OCI-LY3 (cell line): ENCODE results near the gene HRAS.

Experiments used
- H2AFZ ChIP-seq: fragments of 200-600, 300-600 bp; shearing (Covaris generic); 2 replicates; pipeline ENCODE4 v1.6.0; 2014; ENCODE audit warnings: antibody characterized with exemption, low read depth, low read length
- H3K27ac ChIP-seq: fragments of 200-600, 300-600 bp; sonication (generic); 2 replicates; pipeline ENCODE4 v1.5.1; 2014; ENCODE audit warnings: mild to moderate bottlenecking, low read length, moderate library complexity, mixed read lengths
- H3K27me3 ChIP-seq: fragments of 200-600, 300-600 bp; sonication (generic); 2 replicates; pipeline ENCODE4 v1.6.1; 2014; ENCODE audit warnings: low read depth, low read length, mixed read lengths
- H3K36me3 ChIP-seq: fragments of 200-600, 300-600 bp; sonication (generic); replicated peaks from 2 replicates; pipeline ENCODE3; 2014; ENCODE audit warnings: low read depth, low read length, mixed read lengths
- H3K4me1 ChIP-seq: fragments of 300-600, 200-600 bp; sonication (generic); 2 replicates; pipeline ENCODE4 v1.6.1; 2014; ENCODE audit warnings: low read length, mixed read lengths
- H3K4me2 ChIP-seq: fragments of 200-600, 300-600 bp; sonication (generic); 2 replicates; pipeline ENCODE4 v1.6.1; 2014; ENCODE audit warnings: low read length, mixed read lengths
- H3K4me3 ChIP-seq: fragments of 300-600, 200-600 bp; sonication (generic); 2 replicates; pipeline ENCODE4 v1.5.1; 2014; ENCODE audit warnings: antibody characterized with exemption, mild to moderate bottlenecking, low read length, moderate library complexity
- H3K79me2 ChIP-seq: fragments of 300-600, 200-600 bp; shearing (Covaris generic); 2 replicates; pipeline ENCODE4 v1.6.1; 2014; ENCODE audit warnings: mild to moderate bottlenecking, low read length, mixed read lengths
- H3K9ac ChIP-seq: fragments of 300-600, 200-600 bp; shearing (Covaris generic); 2 replicates; pipeline ENCODE4 v1.6.0; 2014; ENCODE audit warnings: mild to moderate bottlenecking, low read length, moderate library complexity
- H3K9me3 ChIP-seq: fragments of 200-600, 300-600 bp; shearing (Covaris generic); 2 replicates; pipeline ENCODE4 v1.6.1; 2014; ENCODE audit warnings: low read length, mixed read lengths; ENCODE audit not compliant: insufficient read depth
- H4K20me1 ChIP-seq: fragments of 200-600, 300-600 bp; sonication (generic); 2 replicates; pipeline ENCODE4 v1.6.1; 2016; ENCODE audit warnings: low read length, mixed read lengths; ENCODE audit not compliant: insufficient read depth
- EZH2phosphoT487 ChIP-seq: fragments of 200-600 bp; shearing (Covaris generic); IDR thresholded peaks from 2 replicates; pipeline ENCODE4 v1.6.1; 2018; ENCODE audit warnings: antibody characterized with exemption, mixed run types, low read depth
- TF ChIP-seq, protein P1 (sequence below): fragments of 200-600, 300-600 bp; sonication (generic); IDR thresholded peaks from 2 replicates; pipeline ENCODE4 v1.5.1; 2014; ENCODE audit warnings: antibody characterized with exemption, low read length, low read depth

Gene HRAS

DNA sequence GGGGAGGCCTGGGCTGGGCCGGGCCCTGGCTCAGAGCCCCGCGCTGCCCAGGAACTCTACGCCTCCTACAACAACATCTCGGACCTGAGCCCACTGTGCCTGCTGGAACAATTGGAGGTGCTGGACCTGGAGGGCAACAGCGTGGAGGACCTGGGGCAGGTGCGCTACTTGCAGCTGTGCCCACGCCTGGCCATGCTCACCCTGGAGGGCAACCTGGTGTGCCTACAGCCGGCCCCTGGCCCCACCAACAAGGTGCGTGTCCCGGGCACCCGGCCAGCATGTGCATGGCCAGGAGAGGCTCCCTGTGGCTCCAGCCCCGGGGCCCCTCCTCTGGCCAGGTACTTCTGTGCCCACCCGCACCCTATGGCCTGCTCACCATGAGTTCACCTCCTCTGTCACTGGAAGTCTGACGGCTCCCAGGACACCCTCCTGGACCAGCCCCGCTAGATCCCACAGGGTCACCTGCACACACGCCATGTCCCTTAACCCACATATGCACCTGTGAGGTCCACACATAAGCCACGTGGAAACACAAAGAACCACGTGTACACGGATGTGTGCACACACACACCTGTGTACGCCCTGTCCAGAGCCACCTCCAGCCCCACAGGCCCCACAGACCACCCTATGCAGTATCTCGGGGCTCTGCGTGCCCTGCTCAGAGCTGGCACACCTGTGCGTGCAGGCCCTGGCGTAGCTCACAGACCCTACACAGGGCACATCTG, 14.8 kb upstream of the HRAS start:
- Histone ChIP-seq H3K27ac (no peak overlapping the region), H3K36me3 (no peaks in the 10 kb centered on the region), H3K79me2 (no peaks in the 10 kb centered on the region), H3K4me2 (no peak overlapping the region), H3K4me3 (no peak overlapping the region), H3K9me3 (no peaks in the 10 kb centered on the region), H3K9ac (no peak overlapping the region), H3K27me3 (no peaks in the 10 kb centered on the region), H3K4me1 (0 out of 2 replicates have a peak, but pooled peaks cover 6% of the 10 kb centered on the region), H4K20me1 (no peaks in the 10 kb centered on the region), H2AFZ (no peak overlapping the region)
- TF ChIP-seq, protein P1, sequence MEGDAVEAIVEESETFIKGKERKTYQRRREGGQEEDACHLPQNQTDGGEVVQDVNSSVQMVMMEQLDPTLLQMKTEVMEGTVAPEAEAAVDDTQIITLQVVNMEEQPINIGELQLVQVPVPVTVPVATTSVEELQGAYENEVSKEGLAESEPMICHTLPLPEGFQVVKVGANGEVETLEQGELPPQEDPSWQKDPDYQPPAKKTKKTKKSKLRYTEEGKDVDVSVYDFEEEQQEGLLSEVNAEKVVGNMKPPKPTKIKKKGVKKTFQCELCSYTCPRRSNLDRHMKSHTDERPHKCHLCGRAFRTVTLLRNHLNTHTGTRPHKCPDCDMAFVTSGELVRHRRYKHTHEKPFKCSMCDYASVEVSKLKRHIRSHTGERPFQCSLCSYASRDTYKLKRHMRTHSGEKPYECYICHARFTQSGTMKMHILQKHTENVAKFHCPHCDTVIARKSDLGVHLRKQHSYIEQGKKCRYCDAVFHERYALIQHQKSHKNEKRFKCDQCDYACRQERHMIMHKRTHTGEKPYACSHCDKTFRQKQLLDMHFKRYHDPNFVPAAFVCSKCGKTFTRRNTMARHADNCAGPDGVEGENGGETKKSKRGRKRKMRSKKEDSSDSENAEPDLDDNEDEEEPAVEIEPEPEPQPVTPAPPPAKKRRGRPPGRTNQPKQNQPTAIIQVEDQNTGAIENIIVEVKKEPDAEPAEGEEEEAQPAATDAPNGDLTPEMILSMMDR = no peak
- TF ChIP-seq EZH2phosphoT487 = no peak

DNA sequence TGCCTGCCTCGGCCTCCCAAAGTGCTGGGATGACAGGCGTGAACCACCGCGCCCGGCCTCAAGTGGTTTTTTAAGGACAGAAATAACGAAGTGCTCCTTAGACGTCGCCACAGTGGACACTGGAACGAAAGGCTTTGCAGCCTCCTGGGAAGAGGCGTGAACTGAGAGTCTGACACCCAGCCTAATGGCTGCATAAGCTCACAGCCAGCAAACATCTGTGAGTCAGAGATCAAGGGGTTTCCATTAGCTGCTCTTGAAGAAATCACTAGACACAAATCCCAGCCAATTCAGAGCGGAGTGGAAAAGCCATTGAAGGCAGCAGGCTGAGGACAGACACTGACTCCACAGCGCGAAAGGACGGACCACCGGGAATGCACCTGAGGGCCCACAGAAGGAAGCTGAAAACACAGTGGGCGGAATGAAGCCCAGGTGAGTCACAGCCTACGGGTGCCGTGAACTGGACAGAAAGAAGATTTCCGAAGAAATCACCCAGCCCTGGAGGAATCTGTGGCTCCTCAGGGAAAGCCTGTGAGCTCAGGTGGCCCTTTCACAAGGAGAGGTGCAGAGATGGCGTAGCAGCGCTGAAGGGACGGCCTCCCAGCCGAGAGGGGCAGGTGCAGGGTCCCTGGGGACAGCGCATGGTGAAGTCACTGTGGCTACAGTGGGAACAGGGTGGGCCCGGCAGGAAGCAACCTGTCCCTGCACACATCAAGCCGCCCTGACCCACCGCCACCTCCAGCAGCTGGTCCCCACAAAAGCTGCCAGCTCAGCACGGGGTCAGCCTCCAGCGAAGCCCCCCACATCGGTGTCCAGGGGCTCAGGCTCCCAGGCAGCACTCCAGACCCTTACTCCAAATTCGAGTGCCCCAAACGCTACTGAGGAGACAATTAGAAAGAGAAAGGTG, 13.6 kb upstream of the HRAS start:
- Histone ChIP-seq H2AFZ (no peak overlapping the region), H3K9me3 (no peaks in the 10 kb centered on the region), H3K4me2 (peak overlapping the region; percentile 20), H3K79me2 (no peaks in the 10 kb centered on the region), H3K4me3 (no peak overlapping the region), H3K27me3 (no peaks in the 10 kb centered on the region), H3K9ac (no peak overlapping the region), H3K36me3 (no peaks in the 10 kb centered on the region), H3K4me1 (no peaks in the 10 kb centered on the region), H4K20me1 (no peaks in the 10 kb centered on the region), H3K27ac (no peak overlapping the region)
- no peak for TF ChIP-seq EZH2phosphoT487
- TF ChIP-seq, protein P1 = no peak

DNA sequence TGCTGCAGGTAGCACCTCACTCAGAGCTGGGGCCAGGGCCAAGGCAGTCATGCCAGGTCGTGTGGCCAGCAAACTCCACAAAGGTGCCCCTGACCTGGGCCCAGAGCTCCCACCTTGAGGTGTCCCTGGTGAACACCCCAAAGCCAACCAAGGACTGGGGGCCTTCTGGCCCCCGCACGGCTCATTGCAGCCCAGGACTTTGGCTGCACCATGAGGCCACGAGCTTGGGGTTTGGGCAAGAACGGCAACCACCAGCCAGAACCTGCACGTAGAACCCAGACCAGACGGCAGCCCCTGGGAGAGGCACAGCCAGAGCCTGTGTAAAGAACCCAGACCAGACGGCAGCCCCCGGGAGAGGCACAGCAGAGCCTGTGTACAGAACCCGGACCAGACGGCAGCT, 9.8 kb upstream of the HRAS start:
- Histone ChIP-seq H3K27ac (no peak overlapping the region), H3K4me3 (no peak overlapping the region), H3K36me3 (no peaks in the 10 kb centered on the region), H3K9me3 (no peaks in the 10 kb centered on the region), H3K79me2 (no peaks in the 10 kb centered on the region), H3K4me1 (no peaks in the 10 kb centered on the region), H3K9ac (no peak overlapping the region), H3K27me3 (no peaks in the 10 kb centered on the region), H4K20me1 (no peaks in the 10 kb centered on the region), H2AFZ (no peak overlapping the region), H3K4me2 (no peak overlapping the region)
- no peak for TF ChIP-seq EZH2phosphoT487
- TF ChIP-seq, protein P1 = no peak

DNA sequence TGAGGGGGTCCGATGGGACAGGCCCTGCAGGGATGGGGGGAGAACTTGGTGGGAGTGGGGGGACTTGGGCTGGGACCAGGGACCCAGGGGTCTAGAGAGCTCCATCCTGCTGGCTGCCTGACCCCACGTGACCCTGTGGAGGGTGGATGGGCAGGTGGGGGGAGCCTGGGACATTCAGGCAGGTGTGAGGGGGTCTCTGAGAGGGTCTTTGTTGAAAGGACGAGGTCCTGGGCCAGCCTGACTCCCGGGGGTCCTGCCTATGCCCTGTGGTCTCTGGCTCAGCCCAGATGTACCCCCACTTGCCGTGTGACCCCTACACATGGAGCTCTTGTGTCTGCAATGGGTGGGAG, 9.4 kb upstream of the HRAS start:
- Histone ChIP-seq H4K20me1 (no peaks in the 10 kb centered on the region), H3K27ac (no peak overlapping the region), H3K27me3 (no peaks in the 10 kb centered on the region), H3K9ac (no peak overlapping the region), H3K9me3 (no peaks in the 10 kb centered on the region), H3K4me3 (no peak overlapping the region), H3K36me3 (no peaks in the 10 kb centered on the region), H3K79me2 (no peaks in the 10 kb centered on the region), H2AFZ (no peak overlapping the region), H3K4me2 (no peak overlapping the region), H3K4me1 (no peaks in the 10 kb centered on the region)
- TF ChIP-seq, protein P1 = no peak
- TF ChIP-seq EZH2phosphoT487 = no peak
